ENCODE results near the gene FGD5.

DNA sequence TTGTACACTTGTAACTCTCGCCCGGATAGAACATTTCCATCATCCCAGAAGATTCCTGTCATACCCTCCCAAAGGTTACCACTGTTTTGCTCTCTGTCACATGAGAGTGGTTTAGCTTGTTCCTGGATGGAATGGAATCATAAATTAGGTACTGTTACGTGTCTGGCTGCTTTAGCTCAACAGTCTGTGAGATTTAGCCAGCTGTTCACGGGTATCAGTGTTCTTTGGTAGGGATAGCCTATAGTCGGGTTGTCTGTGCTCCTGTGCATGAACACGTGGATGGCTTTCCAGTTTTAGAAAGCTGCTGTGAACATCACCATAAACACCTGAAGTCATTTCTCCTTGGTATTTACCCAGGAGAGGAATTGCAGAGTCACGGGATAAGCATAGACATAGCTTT lies 70.4 kb downstream of the FGD5 start:
- TF ChIP-seq NANOG (IDR thresholded peaks at IDR 0.05; ENCODE audit: borderline replicate concordance), result no peak
- TF ChIP-seq, protein P1, sequence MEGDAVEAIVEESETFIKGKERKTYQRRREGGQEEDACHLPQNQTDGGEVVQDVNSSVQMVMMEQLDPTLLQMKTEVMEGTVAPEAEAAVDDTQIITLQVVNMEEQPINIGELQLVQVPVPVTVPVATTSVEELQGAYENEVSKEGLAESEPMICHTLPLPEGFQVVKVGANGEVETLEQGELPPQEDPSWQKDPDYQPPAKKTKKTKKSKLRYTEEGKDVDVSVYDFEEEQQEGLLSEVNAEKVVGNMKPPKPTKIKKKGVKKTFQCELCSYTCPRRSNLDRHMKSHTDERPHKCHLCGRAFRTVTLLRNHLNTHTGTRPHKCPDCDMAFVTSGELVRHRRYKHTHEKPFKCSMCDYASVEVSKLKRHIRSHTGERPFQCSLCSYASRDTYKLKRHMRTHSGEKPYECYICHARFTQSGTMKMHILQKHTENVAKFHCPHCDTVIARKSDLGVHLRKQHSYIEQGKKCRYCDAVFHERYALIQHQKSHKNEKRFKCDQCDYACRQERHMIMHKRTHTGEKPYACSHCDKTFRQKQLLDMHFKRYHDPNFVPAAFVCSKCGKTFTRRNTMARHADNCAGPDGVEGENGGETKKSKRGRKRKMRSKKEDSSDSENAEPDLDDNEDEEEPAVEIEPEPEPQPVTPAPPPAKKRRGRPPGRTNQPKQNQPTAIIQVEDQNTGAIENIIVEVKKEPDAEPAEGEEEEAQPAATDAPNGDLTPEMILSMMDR (conservative IDR thresholded peaks at IDR 0.05; ENCODE audit: low read depth in 2 of 2), result no peak
- TF ChIP-seq, protein P2, sequence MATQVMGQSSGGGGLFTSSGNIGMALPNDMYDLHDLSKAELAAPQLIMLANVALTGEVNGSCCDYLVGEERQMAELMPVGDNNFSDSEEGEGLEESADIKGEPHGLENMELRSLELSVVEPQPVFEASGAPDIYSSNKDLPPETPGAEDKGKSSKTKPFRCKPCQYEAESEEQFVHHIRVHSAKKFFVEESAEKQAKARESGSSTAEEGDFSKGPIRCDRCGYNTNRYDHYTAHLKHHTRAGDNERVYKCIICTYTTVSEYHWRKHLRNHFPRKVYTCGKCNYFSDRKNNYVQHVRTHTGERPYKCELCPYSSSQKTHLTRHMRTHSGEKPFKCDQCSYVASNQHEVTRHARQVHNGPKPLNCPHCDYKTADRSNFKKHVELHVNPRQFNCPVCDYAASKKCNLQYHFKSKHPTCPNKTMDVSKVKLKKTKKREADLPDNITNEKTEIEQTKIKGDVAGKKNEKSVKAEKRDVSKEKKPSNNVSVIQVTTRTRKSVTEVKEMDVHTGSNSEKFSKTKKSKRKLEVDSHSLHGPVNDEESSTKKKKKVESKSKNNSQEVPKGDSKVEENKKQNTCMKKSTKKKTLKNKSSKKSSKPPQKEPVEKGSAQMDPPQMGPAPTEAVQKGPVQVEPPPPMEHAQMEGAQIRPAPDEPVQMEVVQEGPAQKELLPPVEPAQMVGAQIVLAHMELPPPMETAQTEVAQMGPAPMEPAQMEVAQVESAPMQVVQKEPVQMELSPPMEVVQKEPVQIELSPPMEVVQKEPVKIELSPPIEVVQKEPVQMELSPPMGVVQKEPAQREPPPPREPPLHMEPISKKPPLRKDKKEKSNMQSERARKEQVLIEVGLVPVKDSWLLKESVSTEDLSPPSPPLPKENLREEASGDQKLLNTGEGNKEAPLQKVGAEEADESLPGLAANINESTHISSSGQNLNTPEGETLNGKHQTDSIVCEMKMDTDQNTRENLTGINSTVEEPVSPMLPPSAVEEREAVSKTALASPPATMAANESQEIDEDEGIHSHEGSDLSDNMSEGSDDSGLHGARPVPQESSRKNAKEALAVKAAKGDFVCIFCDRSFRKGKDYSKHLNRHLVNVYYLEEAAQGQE (IDR thresholded peaks at IDR 0.05; ENCODE audit: unreplicated experiment), result no peak
- TF ChIP-seq POLR2AphosphoS5 (IDR thresholded peaks at IDR 0.05; ENCODE audit: low read depth), result no peak
- no peak for TF ChIP-seq JUNB (IDR thresholded peaks at IDR 0.05; ENCODE audit: unreplicated experiment)
